ENCODE data around the gene CREBRF.

GRCh38 chr5:173093606-173094005 lies 37.5 kb downstream of the CREBRF start:
- TF ChIP-seq, protein P1, sequence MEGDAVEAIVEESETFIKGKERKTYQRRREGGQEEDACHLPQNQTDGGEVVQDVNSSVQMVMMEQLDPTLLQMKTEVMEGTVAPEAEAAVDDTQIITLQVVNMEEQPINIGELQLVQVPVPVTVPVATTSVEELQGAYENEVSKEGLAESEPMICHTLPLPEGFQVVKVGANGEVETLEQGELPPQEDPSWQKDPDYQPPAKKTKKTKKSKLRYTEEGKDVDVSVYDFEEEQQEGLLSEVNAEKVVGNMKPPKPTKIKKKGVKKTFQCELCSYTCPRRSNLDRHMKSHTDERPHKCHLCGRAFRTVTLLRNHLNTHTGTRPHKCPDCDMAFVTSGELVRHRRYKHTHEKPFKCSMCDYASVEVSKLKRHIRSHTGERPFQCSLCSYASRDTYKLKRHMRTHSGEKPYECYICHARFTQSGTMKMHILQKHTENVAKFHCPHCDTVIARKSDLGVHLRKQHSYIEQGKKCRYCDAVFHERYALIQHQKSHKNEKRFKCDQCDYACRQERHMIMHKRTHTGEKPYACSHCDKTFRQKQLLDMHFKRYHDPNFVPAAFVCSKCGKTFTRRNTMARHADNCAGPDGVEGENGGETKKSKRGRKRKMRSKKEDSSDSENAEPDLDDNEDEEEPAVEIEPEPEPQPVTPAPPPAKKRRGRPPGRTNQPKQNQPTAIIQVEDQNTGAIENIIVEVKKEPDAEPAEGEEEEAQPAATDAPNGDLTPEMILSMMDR (IDR thresholded peaks at IDR 0.05), result no peak
- TF ChIP-seq POLR2A (IDR thresholded peaks at IDR 0.05), result no peak
- TF ChIP-seq POLR2AphosphoS5 (IDR thresholded peaks at IDR 0.05), result no peak
- TF ChIP-seq EP300 (IDR thresholded peaks at IDR 0.05; ENCODE audit: low read depth), result no peak
